H1 (cell line): ENCODE measurements around the gene NTN1.

Experiments used
- BACH1 ChIP-seq: IDR thresholded peaks from 2 replicates; pipeline ENCODE4 v1.6.1; 2012; ENCODE audit warnings: low read length, improper control_type of control experiment
- CREB1 ChIP-seq: IDR thresholded peaks from 2 replicates; pipeline ENCODE4 v1.6.1; 2012; ENCODE audit warnings: inconsistent platforms
- GABPA ChIP-seq: IDR thresholded peaks from 2 replicates; pipeline ENCODE4 v1.6.1; 2011; ENCODE audit warnings: mild to moderate bottlenecking, low read length, moderate library complexity, borderline replicate concordance; ENCODE audit not compliant: insufficient read depth
- POLR2AphosphoS5 ChIP-seq: IDR thresholded peaks from 2 replicates; pipeline ENCODE4 v1.6.1; 2011; ENCODE audit warnings: low read depth, low read length

- TF ChIP-seq GABPA (no peak), POLR2AphosphoS5 (no peak), CREB1 (no peak), BACH1 (no peak)
Measured at GRCh38 chr17:9247401-9247938, 226.2 kb downstream of the NTN1 start.
